ENCODE results near the gene PCNX2.

The PCNX2 gene

DNA sequence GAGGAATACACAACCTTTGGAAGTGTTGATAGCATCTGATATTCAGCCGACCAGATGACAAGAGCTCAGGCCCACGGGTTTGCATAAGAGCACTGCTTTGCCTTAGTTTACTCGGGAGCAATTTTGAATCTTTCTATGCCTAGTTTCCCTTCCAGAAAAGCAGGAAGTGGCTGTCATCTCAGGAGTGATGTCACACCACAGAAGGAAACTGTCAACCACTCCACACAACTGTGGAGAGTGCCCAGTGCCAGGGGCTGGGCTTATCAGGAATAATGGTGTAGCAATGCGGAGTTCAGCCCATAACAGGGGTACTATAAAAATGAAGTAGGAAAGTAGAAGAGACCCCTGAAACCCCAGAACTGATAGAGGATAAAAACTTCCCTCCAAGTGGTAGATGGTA is 316.7 kb downstream of the PCNX2 start:
- Histone ChIP-seq H3K36me3 (ENCODE audit: low read length) (peaks cover 4% of the 10 kb centered on the region; the same call in 1 of the 2 replicates), H3K79me2 (ENCODE audit: insufficient read depth, low read length) (no peaks in the 10 kb centered on the region), H3K4me3 (ENCODE audit: insufficient read depth, low read length, poor library complexity, severe bottlenecking) (no peak overlapping the region), H3K4me2 (ENCODE audit: low read depth, low read length, poor library complexity, severe bottlenecking) (no peak overlapping the region), H4K20me1 (ENCODE audit: low read depth, low read length) (no peaks in the 10 kb centered on the region), H3F3A (ENCODE audit: insufficient read depth) (no peaks in the 10 kb centered on the region), H2AFZ (ENCODE audit: low read depth, low read length, severe bottlenecking) (no peak overlapping the region), H3K9ac (ENCODE audit: low read length) (no peak overlapping the region), H3K9me2 (replicated peaks; ENCODE audit: insufficient read depth, low read length) (no peaks in the 10 kb centered on the region), H3K27ac (ENCODE audit: low read depth, low read length) (no peak overlapping the region), H3K9me3 (ENCODE audit: insufficient read depth, low read length) (0 out of 2 replicates have a peak, but pooled peaks cover 4% of the 10 kb centered on the region), H3K27me3 (ENCODE audit: low read length) (no peaks in the 10 kb centered on the region)
- TF ChIP-seq EZH2phosphoT487 (conservative IDR thresholded peaks at IDR 0.05; ENCODE audit: low read length): no peak
- TF ChIP-seq CTCF (IDR thresholded peaks at IDR 0.05; ENCODE audit: insufficient read depth, low read length, poor library complexity, severe bottlenecking): no peak

DNA sequence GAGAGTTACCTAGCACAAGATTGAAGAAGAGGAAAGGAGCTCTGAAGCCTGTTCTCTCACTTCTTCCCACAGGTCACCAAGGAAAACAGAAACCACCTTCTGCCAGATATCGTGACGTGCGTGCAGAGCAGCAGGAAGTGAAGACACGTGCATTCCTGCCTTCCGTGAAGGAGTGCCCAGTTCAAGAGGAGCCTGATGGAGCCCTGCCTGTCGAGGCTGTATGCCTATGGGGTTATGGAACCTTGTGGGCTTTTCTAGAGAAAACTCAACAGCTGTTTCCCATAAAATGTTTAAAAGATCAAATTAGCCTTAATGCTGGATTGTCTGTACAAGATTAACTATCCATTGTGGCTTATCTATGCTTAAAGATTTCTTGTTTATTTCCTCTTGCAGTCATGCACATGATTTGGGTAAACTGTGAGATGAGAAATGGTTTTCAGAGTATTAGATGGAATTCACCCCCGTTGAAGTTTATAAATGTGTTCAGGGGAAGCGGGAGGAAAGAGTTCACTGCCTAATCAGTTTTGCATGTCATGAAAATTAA is 317.4 kb downstream of the PCNX2 start:
- Histone ChIP-seq H3K9ac (ENCODE audit: low read length) (no peak overlapping the region), H3K27me3 (ENCODE audit: low read length) (no peaks in the 10 kb centered on the region), H3K9me2 (replicated peaks; ENCODE audit: insufficient read depth, low read length) (no peaks in the 10 kb centered on the region), H4K20me1 (ENCODE audit: low read depth, low read length) (no peaks in the 10 kb centered on the region), H3K36me3 (ENCODE audit: low read length) (peaks cover 10% of the 10 kb centered on the region), H3F3A (ENCODE audit: insufficient read depth) (no peaks in the 10 kb centered on the region), H3K9me3 (ENCODE audit: insufficient read depth, low read length) (0 out of 2 replicates have a peak, but pooled peaks cover 7% of the 10 kb centered on the region), H2AFZ (ENCODE audit: low read depth, low read length, severe bottlenecking) (no peak overlapping the region), H3K4me3 (ENCODE audit: insufficient read depth, low read length, poor library complexity, severe bottlenecking) (no peak overlapping the region), H3K79me2 (ENCODE audit: insufficient read depth, low read length) (no peaks in the 10 kb centered on the region), H3K27ac (ENCODE audit: low read depth, low read length) (no peak overlapping the region), H3K4me2 (ENCODE audit: low read depth, low read length, poor library complexity, severe bottlenecking) (no peak overlapping the region)
- no peak for TF ChIP-seq EZH2phosphoT487 (conservative IDR thresholded peaks at IDR 0.05; ENCODE audit: low read length)
- no peak for TF ChIP-seq CTCF (IDR thresholded peaks at IDR 0.05; ENCODE audit: insufficient read depth, low read length, poor library complexity, severe bottlenecking)

- Histone ChIP-seq H3K27ac (ENCODE audit: low read depth, low read length) (no peak overlapping the region), H3K9ac (ENCODE audit: low read length) (no peak overlapping the region), H4K20me1 (ENCODE audit: low read depth, low read length) (no peaks in the 10 kb centered on the region), H3K4me2 (ENCODE audit: low read depth, low read length, poor library complexity, severe bottlenecking) (no peak overlapping the region), H2AFZ (ENCODE audit: low read depth, low read length, severe bottlenecking) (no peak overlapping the region), H3K27me3 (ENCODE audit: low read length) (no peaks in the 10 kb centered on the region), H3K9me3 (ENCODE audit: insufficient read depth, low read length) (peaks cover 14% of the 10 kb centered on the region; the same call in 1 of the 2 replicates), H3K36me3 (ENCODE audit: low read length) (peaks cover 33% of the 10 kb centered on the region), H3K4me3 (ENCODE audit: insufficient read depth, low read length, poor library complexity, severe bottlenecking) (no peak overlapping the region), H3K79me2 (ENCODE audit: insufficient read depth, low read length) (no peaks in the 10 kb centered on the region), H3K9me2 (replicated peaks; ENCODE audit: insufficient read depth, low read length) (no peaks in the 10 kb centered on the region), H3F3A (ENCODE audit: insufficient read depth) (no peaks in the 10 kb centered on the region)
- no peak for TF ChIP-seq CTCF (IDR thresholded peaks at IDR 0.05; ENCODE audit: insufficient read depth, low read length, poor library complexity, severe bottlenecking)
Observed at GRCh38 chr1:232974971-232975370, 320.6 kb downstream of the PCNX2 start.
